Activated naive CD4-positive, alpha-beta T cell treated with anti-CD3 and anti-CD28 coated beads, Interleukin-2, amount 10 ng/mL, durations not matched to agents 7 days and 5 days (primary cell): ENCODE data around the gene OLFML1.

Experiments used
- CTCF ChIA-PET: fragments of 350-600 bp; sonication (Branson Sonifier 250); formaldehyde crosslinking; loops from one replicate; lab custom pipeline; 2021; ENCODE audit warnings: antibody characterized with exemption; lab: Charles Lee
- DNase-seq: peaks from one replicate; pipeline ENCODE4 v3.0.0-alpha.2; 2020
- H3K27ac Mint-ChIP-seq: one replicate; pipeline ENCODE4 v1.8.0; 2021; ENCODE audit warnings: mild to moderate bottlenecking, moderate library complexity, mixed read lengths
- H3K27me3 Mint-ChIP-seq: one replicate; pipeline ENCODE4 v1.8.0; 2021; ENCODE audit warnings: mild to moderate bottlenecking, mixed read lengths
- H3K36me3 Mint-ChIP-seq: one replicate; pipeline ENCODE4 v1.8.0; 2021; ENCODE audit warnings: mixed read lengths
- H3K4me1 Mint-ChIP-seq: one replicate; pipeline ENCODE4 v1.8.0; 2021; ENCODE audit warnings: mixed read lengths
- H3K4me3 Mint-ChIP-seq: one replicate; pipeline ENCODE4 v1.8.0; 2021; ENCODE audit warnings: mild to moderate bottlenecking, moderate library complexity, mixed read lengths
- H3K9me3 Mint-ChIP-seq: one replicate; pipeline ENCODE4 v1.8.0; 2021; ENCODE audit warnings: mixed read lengths

Gene OLFML1

DNA sequence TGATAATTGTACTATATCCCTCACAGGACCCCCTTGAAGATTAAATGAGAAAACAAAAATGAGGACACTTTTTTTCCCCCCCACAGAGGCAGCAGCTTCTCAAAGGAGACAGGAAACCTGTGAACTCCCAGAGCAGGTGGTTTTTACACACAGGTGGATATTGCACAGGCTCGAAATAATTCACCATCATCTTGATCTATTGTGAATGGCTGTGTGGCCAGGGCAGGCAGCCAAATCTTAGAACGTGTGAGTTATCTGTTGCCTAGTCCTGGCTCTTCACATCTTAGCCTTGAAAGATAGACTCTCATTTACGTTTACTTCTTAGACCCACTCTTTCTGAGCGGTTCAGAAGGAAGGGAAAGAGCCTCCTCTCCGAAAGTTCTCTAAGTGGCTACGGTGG lies 52.0 kb downstream of the OLFML1 start:
- CTCF ChIA-PET: interaction anchor here (0.9 to 3.3 kb wide), 3 partner anchors 16 to 120 kb away, joined by 3 to 14 read pairs (median 5); partner anchors contain the start of gene PPFIBP2
- no peak overlapping the region for H3K27ac Mint-ChIP-seq

GRCh38 chr11:7538031-7538430 lies 52.7 kb downstream of the OLFML1 start:
- H3K4me1 Mint-ChIP-seq: peaks cover 69% of the 10 kb centered on the region
- H3K36me3 Mint-ChIP-seq: peaks cover 20% of the 10 kb centered on the region
- H3K27ac Mint-ChIP-seq: peak overlapping the region; percentile 77
- peak; percentile 57 for DNase-seq
- no peaks in the 10 kb centered on the region for H3K9me3 Mint-ChIP-seq
- peak overlapping the region; percentile 63 for H3K4me3 Mint-ChIP-seq
- peaks cover 40% of the 10 kb centered on the region for H3K27me3 Mint-ChIP-seq
- CTCF ChIA-PET: interaction anchor here (0.9 to 3.3 kb wide), 6 partner anchors 10 to 127 kb away, joined by 3 to 14 read pairs (median 4); partner anchors contain the start of gene PPFIBP2

More for the DNA sequence above, 52.0 kb downstream of the OLFML1 start:
- Mint-ChIP-seq H3K36me3 (peaks cover 20% of the 10 kb centered on the region), H3K9me3 (no peaks in the 10 kb centered on the region), H3K4me1 (peaks cover 65% of the 10 kb centered on the region), H3K4me3 (no peak overlapping the region), H3K27me3 (peaks cover 40% of the 10 kb centered on the region)
- DNase-seq: no peak

- H3K27me3 Mint-ChIP-seq: peaks cover 38% of the 10 kb centered on the region
- CTCF ChIA-PET: interaction anchor here (0.9 to 3.3 kb wide), 6 partner anchors 9 to 127 kb away, joined by 3 to 14 read pairs (median 4); partner anchors contain the start of gene PPFIBP2
- no peak for DNase-seq
- peaks cover 16% of the 10 kb centered on the region for H3K36me3 Mint-ChIP-seq
- no peaks in the 10 kb centered on the region for H3K9me3 Mint-ChIP-seq
- peak overlapping the region; percentile 63 for H3K4me3 Mint-ChIP-seq
- peak overlapping the region; percentile 77 for H3K27ac Mint-ChIP-seq
- H3K4me1 Mint-ChIP-seq: peaks cover 67% of the 10 kb centered on the region
Measured at GRCh38 chr11:7538466-7539454, 53.5 kb downstream of the OLFML1 start.

DNA sequence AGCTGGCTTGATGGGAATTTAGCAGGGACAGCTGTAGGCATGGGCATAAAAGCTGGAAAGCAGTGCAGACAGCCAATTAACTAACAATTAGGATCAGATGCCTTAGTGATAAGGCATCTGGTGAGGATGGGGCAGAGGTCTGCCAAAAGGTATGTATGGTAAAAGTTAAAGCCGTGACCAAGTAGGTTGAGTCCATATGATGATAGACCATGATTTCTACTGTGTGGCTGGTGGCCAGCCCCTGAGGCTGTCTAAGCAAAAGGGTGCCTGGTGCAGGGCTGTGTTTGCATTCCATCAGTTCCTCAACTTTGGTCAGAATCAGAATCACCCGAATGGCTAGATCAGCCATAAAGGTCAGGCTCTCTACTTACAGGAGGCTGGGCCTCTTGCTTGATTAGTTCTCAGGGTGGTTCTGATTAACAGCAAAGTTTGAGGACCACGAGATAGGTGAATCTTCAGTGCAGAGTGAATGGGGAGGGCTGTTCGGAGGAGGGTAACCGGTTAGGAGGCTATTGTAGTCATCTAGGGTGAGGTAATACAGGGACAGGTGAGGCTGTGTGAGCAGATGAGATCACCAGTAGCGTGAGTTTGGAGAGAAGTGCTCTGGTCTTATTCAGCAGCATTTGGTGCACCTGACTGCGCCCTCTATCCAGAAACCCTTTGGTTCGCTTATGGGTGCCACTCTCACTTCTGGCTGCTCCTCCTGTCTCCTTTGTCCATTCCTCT lies 55.7 kb downstream of the OLFML1 start:
- Mint-ChIP-seq H3K9me3 (no peaks in the 10 kb centered on the region), H3K27ac (no peak overlapping the region), H3K36me3 (peaks cover 5% of the 10 kb centered on the region), H3K4me1 (peaks cover 46% of the 10 kb centered on the region), H3K27me3 (peaks cover 34% of the 10 kb centered on the region), H3K4me3 (no peak overlapping the region)
- DNase-seq: no peak
- CTCF ChIA-PET: interaction anchor here (1.5 kb wide), 1 partner anchor 26 kb away, joined by 3 read pairs; no protein-coding TSS in a partner anchor

GRCh38 chr11:7543302-7543701 lies 58.0 kb downstream of the OLFML1 start:
- Mint-ChIP-seq H3K36me3 (peaks cover under 1% of the 10 kb centered on the region), H3K27ac (no peak overlapping the region)

DNA sequence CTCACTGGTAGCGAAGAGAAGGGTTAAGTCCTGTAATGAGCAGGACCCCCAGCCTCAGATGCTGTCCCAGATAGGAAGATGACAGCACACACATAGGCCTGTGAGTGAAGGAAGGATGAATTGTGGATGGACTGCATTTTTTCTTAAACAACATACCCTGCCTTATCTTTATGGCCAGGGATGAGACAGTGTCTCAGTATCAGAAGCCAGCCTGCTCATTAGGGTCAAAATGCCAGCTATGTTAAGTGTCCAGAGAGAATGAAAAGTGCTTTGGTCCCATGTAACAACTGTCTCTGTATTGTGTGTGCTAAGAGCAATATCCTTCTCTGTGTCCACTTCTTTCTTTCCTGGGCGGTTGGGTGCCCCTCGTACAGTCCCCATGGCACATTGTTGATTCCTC lies 58.7 kb downstream of the OLFML1 start:
- no peak for DNase-seq
- Mint-ChIP-seq H3K4me1 (peaks cover 20% of the 10 kb centered on the region), H3K4me3 (no peak overlapping the region), H3K36me3 (no peaks in the 10 kb centered on the region), H3K27me3 (peaks cover 20% of the 10 kb centered on the region), H3K27ac (no peak overlapping the region), H3K9me3 (no peaks in the 10 kb centered on the region)
- CTCF ChIA-PET: interaction anchor here (1.1 to 1.4 kb wide), 2 partner anchors 31 to 122 kb away, joined by 3 to 5 read pairs; partner anchors contain the start of gene PPFIBP2

More at GRCh38 chr11:7543302-7543701, 58.0 kb downstream of the OLFML1 start:
- Mint-ChIP-seq H3K9me3 (no peaks in the 10 kb centered on the region), H3K4me3 (no peak overlapping the region), H3K4me1 (peaks cover 23% of the 10 kb centered on the region), H3K27me3 (peaks cover 18% of the 10 kb centered on the region)
- CTCF ChIA-PET: interaction anchor here (1.1 kb wide), 1 partner anchor 123 kb away, joined by 3 read pairs; no protein-coding TSS in a partner anchor
- no peak for DNase-seq

DNA sequence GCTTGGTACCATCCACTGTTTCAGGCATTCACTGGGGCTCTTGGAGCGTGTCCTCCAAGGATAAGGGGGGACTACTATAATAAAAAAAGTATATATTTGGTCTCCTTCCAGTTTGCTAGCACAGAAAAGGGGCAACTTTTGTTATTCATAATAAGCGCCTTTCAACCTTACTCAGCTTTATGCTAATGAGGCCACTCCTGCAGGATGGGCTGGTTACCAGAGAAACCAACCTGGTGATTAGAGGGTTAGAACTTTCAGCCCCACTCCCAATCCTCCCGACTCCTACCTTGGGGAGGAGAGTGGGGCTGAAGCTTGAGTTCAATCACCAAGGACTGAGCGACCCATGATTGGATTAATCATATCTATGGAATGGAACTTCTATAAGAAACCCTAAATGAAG lies 60.3 kb downstream of the OLFML1 start:
- CTCF ChIA-PET: interaction anchor here (6.6 kb wide), 1 partner anchor 34 kb away, joined by 40 read pairs; the partner anchor contains the start of gene PPFIBP2
- H3K36me3 Mint-ChIP-seq: peaks cover 12% of the 10 kb centered on the region
- H3K9me3 Mint-ChIP-seq: no peaks in the 10 kb centered on the region
- peaks cover 11% of the 10 kb centered on the region for H3K4me1 Mint-ChIP-seq
- DNase-seq: no peak
- H3K4me3 Mint-ChIP-seq: no peak overlapping the region
- H3K27me3 Mint-ChIP-seq: peaks cover 14% of the 10 kb centered on the region
- H3K27ac Mint-ChIP-seq: no peak overlapping the region

DNA sequence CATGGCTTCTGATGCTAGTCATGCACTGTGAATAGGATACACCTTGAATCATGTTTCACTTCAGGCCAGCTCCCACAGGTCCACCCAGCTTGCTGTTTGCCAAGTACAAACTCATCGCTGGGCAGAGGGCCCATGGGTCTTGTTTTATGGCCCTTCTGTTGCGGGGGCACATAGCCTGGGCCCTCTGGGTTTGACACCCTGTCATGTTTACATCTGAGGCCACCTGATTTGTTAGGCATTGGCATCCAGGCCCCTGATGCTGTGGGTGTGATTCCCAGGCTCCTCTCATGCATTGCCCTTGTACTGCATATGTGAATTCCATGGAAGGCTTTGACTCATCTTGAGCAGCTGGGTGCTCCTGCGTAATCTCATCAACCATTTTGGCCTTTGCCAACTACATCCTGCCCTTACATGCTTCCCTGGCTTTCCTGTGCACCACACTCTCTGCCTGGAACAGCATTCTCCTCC lies 61.1 kb downstream of the OLFML1 start:
- H3K27ac Mint-ChIP-seq: no peak overlapping the region
- no peak overlapping the region for H3K4me3 Mint-ChIP-seq
- peaks cover 12% of the 10 kb centered on the region for H3K36me3 Mint-ChIP-seq
- peaks cover 11% of the 10 kb centered on the region for H3K4me1 Mint-ChIP-seq
- H3K9me3 Mint-ChIP-seq: no peaks in the 10 kb centered on the region
- peaks cover 8% of the 10 kb centered on the region for H3K27me3 Mint-ChIP-seq
- DNase-seq: no peak
- CTCF ChIA-PET: interaction anchor here (6.6 kb wide), 1 partner anchor 34 kb away, joined by 40 read pairs; the partner anchor contains the start of gene PPFIBP2

DNA sequence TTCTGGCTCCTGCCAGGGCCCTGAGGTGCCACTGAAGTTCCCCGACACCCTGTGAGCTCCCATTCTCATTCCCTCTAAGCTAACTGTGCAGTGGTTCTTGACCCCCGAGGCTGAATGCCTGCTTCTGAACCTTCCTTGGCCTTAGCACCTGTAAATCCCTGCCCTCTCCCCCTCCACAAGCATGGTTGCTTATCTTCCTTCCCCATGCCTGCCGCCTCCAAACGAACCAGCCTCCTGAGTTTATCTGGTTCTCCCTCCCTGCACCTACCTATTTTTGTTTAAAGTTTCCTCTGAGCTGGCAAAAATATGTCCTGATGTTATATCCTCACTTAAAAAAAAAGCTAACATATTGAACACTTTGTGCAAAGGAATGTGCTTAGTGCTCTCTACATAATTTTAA lies 62.4 kb downstream of the OLFML1 start:
- H3K4me1 Mint-ChIP-seq: peaks cover 8% of the 10 kb centered on the region
- H3K9me3 Mint-ChIP-seq: no peaks in the 10 kb centered on the region
- no peak overlapping the region for H3K27ac Mint-ChIP-seq

GRCh38 chr11:7548659-7549274 lies 63.5 kb downstream of the OLFML1 start:
- CTCF ChIA-PET: interaction anchor here (1.3 to 6.6 kb wide), 6 partner anchors 11 to 109 kb away, joined by 3 to 40 read pairs (median 4); partner anchors contain the start of gene PPFIBP2
- H3K9me3 Mint-ChIP-seq: no peaks in the 10 kb centered on the region
- H3K36me3 Mint-ChIP-seq: peaks cover 14% of the 10 kb centered on the region
- peaks cover 5% of the 10 kb centered on the region for H3K27me3 Mint-ChIP-seq
- peaks cover 4% of the 10 kb centered on the region for H3K4me1 Mint-ChIP-seq
- no peak overlapping the region for H3K27ac Mint-ChIP-seq
- H3K4me3 Mint-ChIP-seq: no peak overlapping the region
- peak; percentile 68 for DNase-seq

More for the DNA sequence above, 62.4 kb downstream of the OLFML1 start:
- no peak overlapping the region for H3K4me3 Mint-ChIP-seq
- peaks cover 14% of the 10 kb centered on the region for H3K36me3 Mint-ChIP-seq
- DNase-seq: no peak
- peaks cover 5% of the 10 kb centered on the region for H3K27me3 Mint-ChIP-seq
- CTCF ChIA-PET: interaction anchor here (1.6 to 6.6 kb wide), 3 partner anchors 10 to 81 kb away, joined by 3 to 40 read pairs (median 4); partner anchors contain the start of gene PPFIBP2

GRCh38 chr11:7549681-7550080 lies 64.4 kb downstream of the OLFML1 start:
- no peak for DNase-seq
- no peak overlapping the region for H3K27ac Mint-ChIP-seq
- no peaks in the 10 kb centered on the region for H3K9me3 Mint-ChIP-seq
- H3K4me3 Mint-ChIP-seq: no peak overlapping the region
- H3K36me3 Mint-ChIP-seq: peaks cover 18% of the 10 kb centered on the region
- peaks cover 5% of the 10 kb centered on the region for H3K27me3 Mint-ChIP-seq
- CTCF ChIA-PET: interaction anchor here (0.9 to 6.6 kb wide), 9 partner anchors 15 to 116 kb away, joined by 3 to 40 read pairs (median 4); partner anchors contain the start of gene PPFIBP2
- H3K4me1 Mint-ChIP-seq: peaks cover 4% of the 10 kb centered on the region

GRCh38 chr11:7551571-7551970 lies 66.3 kb downstream of the OLFML1 start:
- DNase-seq: no peak
- H3K27me3 Mint-ChIP-seq: peaks cover 5% of the 10 kb centered on the region
- peaks cover 4% of the 10 kb centered on the region for H3K4me1 Mint-ChIP-seq
- no peak overlapping the region for H3K4me3 Mint-ChIP-seq
- CTCF ChIA-PET: interaction anchor here (1.4 to 6.6 kb wide), 3 partner anchors 17 to 118 kb away, joined by 3 to 40 read pairs (median 6); partner anchors contain the start of gene PPFIBP2
- H3K36me3 Mint-ChIP-seq: peaks cover 18% of the 10 kb centered on the region
- no peak overlapping the region for H3K27ac Mint-ChIP-seq
- H3K9me3 Mint-ChIP-seq: no peaks in the 10 kb centered on the region

DNA sequence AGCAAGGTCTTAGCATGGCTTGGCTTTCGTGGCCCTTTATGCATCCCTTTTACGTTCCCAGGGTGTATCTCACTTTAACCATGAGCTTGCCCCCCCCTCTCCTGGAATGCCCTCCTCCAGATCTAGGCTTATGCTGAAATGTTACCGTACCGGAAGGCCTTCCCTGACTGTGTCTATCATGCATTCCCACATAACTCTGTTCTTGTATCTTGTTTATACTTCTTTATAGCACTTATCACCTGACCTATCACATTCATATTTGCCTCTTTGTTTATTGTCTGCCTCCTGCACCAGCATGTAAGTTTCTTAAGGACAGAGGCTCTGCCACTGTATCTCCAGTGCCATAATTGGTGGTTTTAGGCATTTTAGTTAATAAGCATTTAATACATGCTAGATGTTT lies 67.4 kb downstream of the OLFML1 start:
- H3K36me3 Mint-ChIP-seq: peaks cover 18% of the 10 kb centered on the region
- H3K27ac Mint-ChIP-seq: no peak overlapping the region
- CTCF ChIA-PET: interaction anchor here (1.4 to 1.8 kb wide), 2 partner anchors 113 to 117 kb away, joined by 3 to 6 read pairs; no protein-coding TSS in a partner anchor
- H3K4me1 Mint-ChIP-seq: peaks cover 4% of the 10 kb centered on the region
- DNase-seq: no peak
- peaks cover 5% of the 10 kb centered on the region for H3K27me3 Mint-ChIP-seq
- no peaks in the 10 kb centered on the region for H3K9me3 Mint-ChIP-seq
- no peak overlapping the region for H3K4me3 Mint-ChIP-seq
